Measurements from ENCODE around the gene TTLL3. TPM values are rescaled to one million over a fixed set of nuclear protein-coding genes. Genes with fewer than 3 reads are reported as not detected.

The TTLL3 gene
- total RNA-seq, 5 donors from 2014 or later (not counting 1 experiment from before 2014, with no cell fraction given): 59.8 to 94.9 (median 67.4) TPM

DNA sequence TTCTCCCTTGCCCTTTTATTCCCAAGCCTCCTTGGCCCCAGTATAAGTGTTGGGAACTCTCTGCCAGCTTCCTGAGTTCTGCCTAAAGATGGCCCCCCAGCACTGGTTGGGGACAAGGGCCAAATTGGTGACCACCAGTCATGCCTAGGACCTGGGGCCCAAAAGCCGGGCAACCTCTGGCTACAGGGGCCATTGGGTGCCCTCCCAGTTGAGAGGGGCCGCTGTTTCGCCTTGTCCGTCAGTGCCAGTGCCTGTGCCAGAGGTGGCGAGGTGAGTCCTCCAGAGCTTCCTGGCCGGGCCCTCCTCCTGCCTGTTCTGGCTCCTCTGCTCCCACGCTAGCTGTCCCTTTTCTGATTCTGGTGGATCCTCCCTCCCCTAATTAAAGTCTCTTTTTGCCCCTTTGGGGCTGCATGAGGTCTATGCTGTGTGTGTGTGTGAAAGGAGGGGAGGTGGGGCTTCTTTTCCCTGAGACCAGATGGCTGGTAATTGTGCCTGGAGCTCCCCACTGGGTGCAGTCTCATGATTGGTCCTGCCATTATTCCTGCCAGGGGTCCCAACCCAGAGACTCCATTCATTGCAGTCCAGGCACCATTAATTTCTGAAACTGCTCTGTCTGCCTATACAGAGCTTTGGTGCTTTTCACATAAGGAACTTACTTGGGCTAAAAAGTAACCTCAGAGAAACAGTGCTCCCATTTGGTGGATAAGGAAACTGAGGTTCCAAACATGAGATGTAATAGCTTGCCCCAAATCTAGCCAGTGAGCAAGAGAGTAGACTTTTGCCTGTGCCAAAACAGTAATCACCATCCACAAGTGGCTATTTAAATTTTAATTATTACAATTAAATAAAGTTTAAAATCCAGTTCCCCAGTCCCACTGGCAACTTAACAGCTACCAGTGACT lies 3.1 kb upstream of the TTLL3 start:
- peak overlapping the region in 1 of 2 donors; percentile 100 for H3K27ac Mint-ChIP-seq
- ChIA-PET CTCF (interaction anchor here in 1 of 2 donors (0.5 to 1.8 kb wide), 4 partner anchors 25 to 126 kb away, joined by 3 to 5 read pairs (median 4); partner anchors contain the start of gene CRELD1), POLR2A (interaction anchor here in 1 of 2 donors (0.6 kb wide), 1 partner anchor 262 kb away, joined by 3 read pairs; no protein-coding TSS in a partner anchor)
- peaks cover 46 to 62% (median 54%) of the 10 kb centered on the region in 3 donors for H3K4me1 Mint-ChIP-seq
- ATAC-seq (replicated peaks in 1 of 4) (no peak), DNase-seq (no peak)
- H3K27ac ChIP-seq (ENCODE audit: low read length): peak overlapping the region; percentile 87
- no peaks in the 10 kb centered on the region for H3K27me3 Mint-ChIP-seq
- H3K4me3 Mint-ChIP-seq: no peak overlapping the region
- H3K9me3 Mint-ChIP-seq: no peaks in the 10 kb centered on the region
- no peak overlapping the region for H3K4me3 ChIP-seq (ENCODE audit: control insufficient read depth in 1 of 2, extremely low read depth in 1 of 2, low read length in 1 of 2)
- H3K36me3 Mint-ChIP-seq: peaks cover 32% of the 10 kb centered on the region
- 100% methylated on average over 6 of the region's 7 CpGs for WGBS (ENCODE audit: insufficient coverage)
- no peaks in the 10 kb centered on the region for H3K27me3 ChIP-seq (replicated peaks in 1 of 2; ENCODE audit: control insufficient read depth in 2 of 2, extremely low read depth in 1 of 2, insufficient read depth in 2 of 2, low read length in 1 of 2)
- peaks cover 3 to 30% of the 10 kb centered on the region in 2 experiments for H3K4me1 ChIP-seq (ENCODE audit: control insufficient read depth in 1 of 2, extremely low read depth in 1 of 2, insufficient read depth in 2 of 2, low read length in 2 of 2)
- peaks cover 0 to 47% of the 10 kb centered on the region in 2 donors for H3K36me3 ChIP-seq (ENCODE audit: control insufficient read depth in 2 of 2, extremely low read depth in 1 of 2, insufficient read depth in 1 of 2, low read length in 1 of 2)
- no peaks in the 10 kb centered on the region for H3K9me3 ChIP-seq

DNA sequence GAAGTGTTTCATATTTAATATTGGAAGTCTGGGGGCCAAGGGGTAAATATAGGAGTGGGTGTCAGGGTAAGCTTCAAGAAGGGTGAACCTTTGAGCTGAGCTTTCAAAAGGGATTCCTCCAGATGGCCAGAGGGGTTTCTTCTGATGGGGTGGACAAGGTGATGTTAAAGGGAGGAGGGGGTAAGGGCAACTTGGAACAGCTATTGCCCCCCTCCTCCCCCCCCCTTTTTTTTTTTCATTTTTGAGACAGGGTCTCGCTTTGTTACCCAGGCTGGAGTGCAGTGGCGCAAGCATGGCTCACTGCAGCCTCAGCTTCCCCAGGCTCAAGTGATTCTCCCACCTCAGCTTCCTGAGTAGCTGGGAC lies 2.1 kb upstream of the TTLL3 start:
- Histone ChIP-seq H3K4me1 (ENCODE audit: control insufficient read depth in 1 of 2, extremely low read depth in 1 of 2, insufficient read depth in 2 of 2, low read length in 2 of 2) (peaks cover 3 to 30% of the 10 kb centered on the region in 2 experiments), H3K9me3 (no peaks in the 10 kb centered on the region), H3K27ac (ENCODE audit: low read length) (peak overlapping the region; percentile 87), H3K27me3 (replicated peaks in 1 of 2; ENCODE audit: control insufficient read depth in 2 of 2, extremely low read depth in 1 of 2, insufficient read depth in 2 of 2, low read length in 1 of 2) (no peaks in the 10 kb centered on the region), H3K4me3 (ENCODE audit: control insufficient read depth in 1 of 2, extremely low read depth in 1 of 2, low read length in 1 of 2) (no peak overlapping the region), H3K36me3 (ENCODE audit: control insufficient read depth in 2 of 2, extremely low read depth in 1 of 2, insufficient read depth in 1 of 2, low read length in 1 of 2) (peaks cover 0 to 43% of the 10 kb centered on the region in 2 donors)
- POLR2A ChIA-PET: interaction anchor here (0.6 to 2.3 kb wide), 3 partner anchors 15 to 46 kb away, joined by 8 to 10 read pairs (median 9); partner anchors contain the start of gene ARPC4 (in 1 of the 2)
- WGBS (ENCODE audit: insufficient coverage): no CpG with 5 or more reads among the region's 2 CpGs
- Mint-ChIP-seq H3K9me3 (no peaks in the 10 kb centered on the region), H3K36me3 (peaks cover 32% of the 10 kb centered on the region), H3K4me1 (peaks cover 46 to 59% (median 53%) of the 10 kb centered on the region in 3 donors), H3K27me3 (no peaks in the 10 kb centered on the region), H3K27ac (peak overlapping the region; percentile 99 to 100), H3K4me3 (no peak overlapping the region)
- CTCF ChIA-PET: interaction anchor here (0.5 to 1.8 kb wide), 7 partner anchors 11 to 125 kb away, joined by 3 to 5 read pairs (median 4); partner anchors contain the start of genes ARPC4 (in 1 of the 2), CRELD1 (in 1 of the 2) and TADA3 (in 1 of the 2)
- DNase-seq (no peak), ATAC-seq (replicated peaks in 1 of 4) (no peak)

DNA sequence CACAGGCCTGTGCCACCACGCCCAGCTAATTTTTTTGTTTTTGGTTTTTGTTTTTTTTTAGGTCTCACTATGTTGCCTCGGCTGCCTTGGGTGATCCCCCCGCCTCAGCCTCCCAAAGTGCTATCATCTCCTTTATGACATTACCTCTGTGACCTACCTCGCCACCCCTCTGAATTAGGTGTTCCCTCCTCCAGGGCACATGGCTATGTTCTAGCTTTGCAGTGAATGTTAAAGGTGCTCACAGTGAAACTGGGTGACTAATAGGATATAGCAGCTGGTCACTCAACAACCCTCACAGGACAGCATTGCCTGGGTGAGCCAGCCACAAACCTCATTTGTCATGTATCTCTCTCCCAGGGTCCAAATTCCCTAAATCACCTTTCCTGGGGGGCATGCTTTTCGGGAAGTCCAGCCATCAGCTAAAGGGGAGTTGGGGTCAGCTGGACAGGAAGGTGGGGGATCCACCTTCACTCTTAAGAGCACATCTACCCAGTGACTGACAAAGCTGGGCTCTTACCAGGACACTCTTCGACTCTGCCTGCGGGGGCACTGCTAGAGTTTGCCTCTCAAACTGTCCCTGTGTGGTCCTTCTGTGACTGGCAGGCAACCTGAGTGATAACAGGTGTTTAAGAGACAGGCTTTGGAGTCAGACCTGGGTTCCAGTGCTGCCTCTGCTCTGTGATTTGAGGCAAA lies 1.6 kb upstream of the TTLL3 start:
- H3K9me3 ChIP-seq: no peaks in the 10 kb centered on the region
- peaks cover 0 to 38% of the 10 kb centered on the region in 2 donors for H3K36me3 ChIP-seq (ENCODE audit: control insufficient read depth in 2 of 2, extremely low read depth in 1 of 2, insufficient read depth in 1 of 2, low read length in 1 of 2)
- Mint-ChIP-seq H3K27me3 (no peaks in the 10 kb centered on the region), H3K9me3 (no peaks in the 10 kb centered on the region), H3K4me3 (peak overlapping the region; percentile 25 to 91 (median 90)), H3K36me3 (peaks cover 30% of the 10 kb centered on the region), H3K4me1 (peaks cover 41 to 55% (median 49%) of the 10 kb centered on the region in 3 donors), H3K27ac (peak overlapping the region; percentile 99 to 100)
- H3K27me3 ChIP-seq (replicated peaks in 1 of 2; ENCODE audit: control insufficient read depth in 2 of 2, extremely low read depth in 1 of 2, insufficient read depth in 2 of 2, low read length in 1 of 2): no peaks in the 10 kb centered on the region
- no peak overlapping the region for H3K4me3 ChIP-seq (ENCODE audit: control insufficient read depth in 1 of 2, extremely low read depth in 1 of 2, low read length in 1 of 2)
- ChIA-PET POLR2A (interaction anchor here (0.6 to 2.3 kb wide), 2 partner anchors 16 to 23 kb away, joined by 9 to 10 read pairs; partner anchors contain the start of gene ARPC4 (in 1 of the 2)), CTCF (interaction anchor here (0.6 to 1.8 kb wide), 5 partner anchors 11 to 125 kb away, joined by 3 to 5 read pairs (median 3); partner anchors contain the start of genes ARPC4 (in 1 of the 2), CRELD1 (in 1 of the 2) and TADA3 (in 1 of the 2))
- peak; percentile 57 to 77 (median 60) for ATAC-seq (replicated peaks in 1 of 4)
- H3K27ac ChIP-seq (ENCODE audit: low read length): peak overlapping the region; percentile 87
- peak; percentile 24 to 66 (median 51) for DNase-seq
- peaks cover 3 to 30% of the 10 kb centered on the region in 2 experiments for H3K4me1 ChIP-seq (ENCODE audit: control insufficient read depth in 1 of 2, extremely low read depth in 1 of 2, insufficient read depth in 2 of 2, low read length in 2 of 2)
- 20% methylated on average over 1 of the region's 7 CpGs for WGBS (ENCODE audit: insufficient coverage)

DNA sequence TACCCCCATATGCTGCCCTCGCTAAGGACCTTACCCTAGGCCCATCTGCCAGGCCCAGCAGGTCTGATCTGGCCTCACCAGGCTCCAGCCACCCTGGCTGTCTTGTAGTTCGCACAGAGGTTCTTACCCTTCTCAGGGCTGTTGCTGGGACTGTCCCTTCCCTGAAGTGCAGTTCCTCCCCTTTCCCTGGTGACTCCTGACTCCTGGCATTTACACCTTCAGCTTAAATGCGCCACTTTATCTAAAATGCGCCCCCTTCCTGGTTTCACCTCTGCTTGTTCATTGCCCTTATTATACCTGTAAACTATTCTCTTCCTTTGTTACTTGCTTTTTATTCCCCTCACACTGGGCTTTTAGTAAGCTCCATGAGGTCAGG lies 835 bp upstream of the TTLL3 start:
- Histone ChIP-seq H3K4me1 (ENCODE audit: control insufficient read depth in 1 of 2, extremely low read depth in 1 of 2, insufficient read depth in 2 of 2, low read length in 2 of 2) (peaks cover 3 to 30% of the 10 kb centered on the region in 2 experiments), H3K36me3 (ENCODE audit: control insufficient read depth in 2 of 2, extremely low read depth in 1 of 2, insufficient read depth in 1 of 2, low read length in 1 of 2) (peaks cover 5 to 30% of the 10 kb centered on the region in 2 donors), H3K27ac (ENCODE audit: low read length) (peak overlapping the region; percentile 87), H3K27me3 (replicated peaks in 1 of 2; ENCODE audit: control insufficient read depth in 2 of 2, extremely low read depth in 1 of 2, insufficient read depth in 2 of 2, low read length in 1 of 2) (no peaks in the 10 kb centered on the region), H3K4me3 (ENCODE audit: control insufficient read depth in 1 of 2, extremely low read depth in 1 of 2, low read length in 1 of 2) (peak overlapping the region; percentile 49 to 71), H3K9me3 (no peaks in the 10 kb centered on the region)
- ATAC-seq (replicated peaks in 1 of 4) (peak in 3 of 4 experiments; percentile 5 to 11 (median 6)), DNase-seq (peak in 3 of 35 experiments; percentile 11 to 27 (median 15))
- Mint-ChIP-seq H3K4me3 (peak overlapping the region; percentile 82 to 91 (median 90)), H3K27ac (peak overlapping the region; percentile 99 to 100), H3K27me3 (no peaks in the 10 kb centered on the region), H3K4me1 (peaks cover 38 to 52% (median 47%) of the 10 kb centered on the region in 3 donors), H3K36me3 (peaks cover 23% of the 10 kb centered on the region), H3K9me3 (no peaks in the 10 kb centered on the region)
- POLR2A ChIA-PET: interaction anchor here in 1 of 2 donors (2.3 kb wide), 1 partner anchor 16 kb away, joined by 10 read pairs; the partner anchor contains the start of gene ARPC4
- WGBS (ENCODE audit: insufficient coverage): 62% methylated on average over 3 of the region's 4 CpGs
- CTCF ChIA-PET: interaction anchor here in 1 of 2 donors (0.5 to 1.8 kb wide), 3 partner anchors 123 to 511 kb away, joined by 3 to 5 read pairs (median 5); no protein-coding TSS in a partner anchor

DNA sequence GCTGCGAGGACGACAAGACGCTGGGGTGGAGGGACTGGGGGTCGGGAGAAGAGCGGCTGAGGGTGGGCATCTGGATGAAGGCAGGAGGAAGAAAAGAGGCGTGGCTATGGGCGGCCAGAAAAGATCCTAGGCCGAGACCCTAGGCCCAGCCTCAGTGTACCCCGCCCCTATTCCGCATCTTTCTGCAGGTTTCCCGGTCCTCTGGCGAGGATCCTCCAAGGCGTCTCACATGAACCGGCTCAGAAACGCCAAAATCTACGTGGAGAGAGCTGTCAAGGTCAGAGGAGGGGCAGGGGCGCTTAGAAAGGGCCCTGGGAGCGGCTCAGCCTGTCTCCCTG lies 340 bp downstream of the TTLL3 start:
- ChIA-PET POLR2A (no interaction called here), CTCF (interaction anchor here in 1 of 2 donors (0.6 kb wide), 1 partner anchor 15 kb away, joined by 3 read pairs; no protein-coding TSS in a partner anchor)
- Mint-ChIP-seq H3K27me3 (no peaks in the 10 kb centered on the region), H3K27ac (peak overlapping the region; percentile 11 to 87), H3K9me3 (no peaks in the 10 kb centered on the region), H3K4me1 (peaks cover 35 to 46% (median 44%) of the 10 kb centered on the region in 3 donors), H3K4me3 (peak overlapping the region; percentile 70 to 82 (median 72)), H3K36me3 (peaks cover 13% of the 10 kb centered on the region)
- DNase-seq (no peak), ATAC-seq (replicated peaks in 1 of 4) (no peak)
- Histone ChIP-seq H3K4me1 (ENCODE audit: control insufficient read depth in 1 of 2, extremely low read depth in 1 of 2, insufficient read depth in 2 of 2, low read length in 2 of 2) (peaks cover 3 to 30% of the 10 kb centered on the region in 2 experiments), H3K27me3 (replicated peaks in 1 of 2; ENCODE audit: control insufficient read depth in 2 of 2, extremely low read depth in 1 of 2, insufficient read depth in 2 of 2, low read length in 1 of 2) (no peaks in the 10 kb centered on the region), H3K36me3 (ENCODE audit: control insufficient read depth in 2 of 2, extremely low read depth in 1 of 2, insufficient read depth in 1 of 2, low read length in 1 of 2) (peaks cover 5 to 19% of the 10 kb centered on the region in 2 donors), H3K4me3 (ENCODE audit: control insufficient read depth in 1 of 2, extremely low read depth in 1 of 2, low read length in 1 of 2) (peak overlapping the region; percentile 64 to 71), H3K27ac (ENCODE audit: low read length) (no peak overlapping the region), H3K9me3 (no peaks in the 10 kb centered on the region)
- 31% methylated on average over 18 of the region's 18 CpGs for WGBS (ENCODE audit: insufficient coverage)

Measured in T-cell (primary cell).